LNCAP (cell line): ENCODE results near the gene KLC4.

Source experiments
- TF ChIP-seq, protein P1 (sequence below): fragments of 450-650 bp; IDR thresholded peaks from 2 replicates; pipeline ENCODE4 v1.5.1; 2017; ENCODE audit warnings: mild to moderate bottlenecking

KLC4 gene

GRCh38 chr6:43026365-43026764 is 33.1 kb upstream of the KLC4 start:
- TF ChIP-seq, protein P1, sequence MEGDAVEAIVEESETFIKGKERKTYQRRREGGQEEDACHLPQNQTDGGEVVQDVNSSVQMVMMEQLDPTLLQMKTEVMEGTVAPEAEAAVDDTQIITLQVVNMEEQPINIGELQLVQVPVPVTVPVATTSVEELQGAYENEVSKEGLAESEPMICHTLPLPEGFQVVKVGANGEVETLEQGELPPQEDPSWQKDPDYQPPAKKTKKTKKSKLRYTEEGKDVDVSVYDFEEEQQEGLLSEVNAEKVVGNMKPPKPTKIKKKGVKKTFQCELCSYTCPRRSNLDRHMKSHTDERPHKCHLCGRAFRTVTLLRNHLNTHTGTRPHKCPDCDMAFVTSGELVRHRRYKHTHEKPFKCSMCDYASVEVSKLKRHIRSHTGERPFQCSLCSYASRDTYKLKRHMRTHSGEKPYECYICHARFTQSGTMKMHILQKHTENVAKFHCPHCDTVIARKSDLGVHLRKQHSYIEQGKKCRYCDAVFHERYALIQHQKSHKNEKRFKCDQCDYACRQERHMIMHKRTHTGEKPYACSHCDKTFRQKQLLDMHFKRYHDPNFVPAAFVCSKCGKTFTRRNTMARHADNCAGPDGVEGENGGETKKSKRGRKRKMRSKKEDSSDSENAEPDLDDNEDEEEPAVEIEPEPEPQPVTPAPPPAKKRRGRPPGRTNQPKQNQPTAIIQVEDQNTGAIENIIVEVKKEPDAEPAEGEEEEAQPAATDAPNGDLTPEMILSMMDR = no peak

DNA sequence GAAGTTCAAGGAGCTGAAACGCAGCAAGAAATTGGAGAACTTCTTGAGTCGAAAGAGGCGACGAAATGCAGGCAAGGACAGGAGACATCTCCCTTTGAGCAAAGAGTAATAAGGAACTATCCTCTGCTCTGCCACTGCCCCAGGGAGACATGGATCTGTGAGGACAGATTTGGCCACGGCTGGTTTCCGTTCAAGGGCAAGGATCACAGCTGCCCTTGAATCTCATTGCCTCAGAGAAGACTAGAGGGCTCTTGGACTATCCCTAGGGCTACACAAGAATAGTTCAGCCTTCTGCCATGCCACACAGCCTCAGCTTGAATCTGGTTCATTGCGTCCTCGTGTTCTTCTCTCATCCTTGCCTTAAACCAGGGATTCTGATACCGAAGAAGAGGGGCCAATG is 30.3 kb upstream of the KLC4 start:
- TF ChIP-seq, protein P1 = no peak

- TF ChIP-seq, protein P1 = no peak
These were observed 27.1 kb upstream of the KLC4 start for GRCh38 chr6:43032326-43032725.

- TF ChIP-seq, protein P1 = no peak
These were observed 25.8 kb upstream of the KLC4 start for GRCh38 chr6:43033496-43034189.

- TF ChIP-seq, protein P1 = no peak
These were observed 25.3 kb upstream of the KLC4 start for GRCh38 chr6:43034190-43034525.

DNA sequence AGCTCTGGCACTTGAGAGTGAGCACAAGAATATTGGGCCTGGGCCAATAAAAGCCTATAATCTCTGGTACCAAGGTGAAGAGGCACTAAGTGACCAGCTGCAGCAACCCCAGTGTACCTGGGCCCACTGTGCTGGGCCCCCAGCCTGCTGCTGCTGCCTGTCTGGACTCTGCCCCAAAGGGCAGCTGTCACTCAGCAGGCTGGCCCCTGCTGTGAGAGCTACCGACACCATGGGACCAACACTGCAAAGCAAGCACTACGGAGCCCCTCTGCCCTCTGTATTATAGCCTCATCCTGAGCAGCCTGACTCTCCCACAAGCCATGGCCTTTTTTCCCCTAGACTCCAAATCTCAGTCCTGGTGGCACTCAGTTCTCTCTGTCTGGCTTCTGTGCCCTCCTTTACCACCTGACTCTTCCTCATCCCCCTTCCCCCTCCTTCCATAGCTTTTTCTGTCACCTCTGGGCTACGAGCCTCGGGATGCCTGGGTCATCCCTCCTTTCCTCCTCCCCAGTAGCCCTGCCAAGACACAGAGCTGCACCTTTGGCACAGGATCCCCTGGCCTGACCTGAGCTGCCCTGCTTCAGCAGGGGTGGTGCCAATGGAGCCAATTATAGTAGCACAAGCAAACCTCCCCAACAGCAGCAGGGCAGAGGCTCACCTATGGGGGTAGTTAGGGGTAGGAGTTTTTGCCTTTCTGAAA is 23.8 kb upstream of the KLC4 start:
- TF ChIP-seq, protein P1 = no peak

DNA sequence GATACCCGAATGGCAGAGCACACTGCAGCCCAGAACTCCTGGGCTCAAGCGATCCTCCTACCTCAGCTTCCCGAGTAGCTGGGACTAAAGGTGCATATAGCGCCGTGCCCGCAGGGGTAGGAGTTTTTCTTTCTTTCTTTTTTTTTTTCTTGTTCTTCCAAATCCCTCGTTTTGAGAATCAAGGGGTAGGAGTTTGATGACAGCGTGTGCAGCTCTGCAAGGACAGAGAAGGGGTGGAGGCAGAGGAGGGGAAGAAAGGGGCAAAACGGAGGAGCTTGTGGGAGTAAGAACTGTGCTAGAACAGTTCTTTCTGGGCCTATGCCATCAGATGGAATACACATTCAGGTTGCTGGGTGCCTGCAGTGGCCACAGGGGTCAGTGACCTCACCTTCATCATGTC is 22.7 kb upstream of the KLC4 start:
- TF ChIP-seq, protein P1 = no peak
